Lower lobe of right lung (tissue), 2 donors: Measurements from ENCODE around the gene FSTL4. TPM values are rescaled to one million over a fixed set of nuclear protein-coding genes. Genes with fewer than 3 reads are reported as not detected.

Experiments
- ATAC-seq, 2 donors: fragments of 200-7000 bp; cut with Tn5 transposase; one replicate each; pipeline ENCODE4 v1.9.1; 2020 to 2022; ENCODE audit warnings: mild to moderate bottlenecking in 2 of 2, moderate library complexity in 2 of 2
- DNase-seq: peaks from one replicate; pipeline ENCODE4 v3.0.0-alpha.2; 2020
- H3K27ac ChIP-seq: fragments of 200-600 bp; one replicate; pipeline ENCODE4 v1.8.0; 2022
- H3K27me3 ChIP-seq: fragments of 200-600 bp; one replicate; pipeline ENCODE4 v1.8.0; 2022; ENCODE audit warnings: low read depth
- H3K36me3 ChIP-seq: fragments of 200-600 bp; one replicate; pipeline ENCODE4 v1.8.0; 2022; ENCODE audit warnings: mild to moderate bottlenecking
- H3K4me1 ChIP-seq: fragments of 200-600 bp; one replicate; pipeline ENCODE4 v1.8.0; 2022
- H3K4me3 ChIP-seq: fragments of 200-600 bp; one replicate; pipeline ENCODE4 v1.8.0; 2022; ENCODE audit warnings: mild to moderate bottlenecking
- H3K9me3 ChIP-seq: fragments of 200-600 bp; one replicate; pipeline ENCODE4 v1.8.0; 2022
- intact Hi-C: fragments of 100-400 bp; cut with DNase I; formaldehyde crosslinking; loops from one replicate; pipeline ENCODE4 v1.11.0; 2022
- total RNA-seq: library from RNA; stranded (reverse); fragmentation: NEBNext Ultra II Directional; extraction: Animal tissue kit (Norgen Biotek cat#: 25700); gene quantifications from one replicate; pipeline ENCODE4 v1.2.1, GENCODE V29; 2021
- TF ChIP-seq, protein P1 (sequence below): fragments of 200-600 bp; IDR thresholded peaks from one replicate; pipeline ENCODE4 v1.8.0; 2022; ENCODE audit warnings: antibody characterized with exemption, mild to moderate bottlenecking
- donor health status: DM: no; HTN: yes; CAD: no; lungs with severe emphysema.

Gene FSTL4
- total RNA-seq, 1 donor from 2014 or later: 1.9 TPM

GRCh38 chr5:133611357-133612248, 738 bp downstream of the FSTL4 start:
- no peak overlapping the region for H3K27ac ChIP-seq

GRCh38 chr5:133610489-133611356, 1.6 kb downstream of the FSTL4 start:
- peak; percentile 95 to 96 for ATAC-seq
- H3K4me3 ChIP-seq: peak overlapping the region; percentile 52
- intact Hi-C loops: no loop called here
- peaks cover 19% of the 10 kb centered on the region for H3K4me1 ChIP-seq
- no peak overlapping the region for H3K27ac ChIP-seq
- DNase-seq: peak; percentile 78
- TF ChIP-seq, protein P1, sequence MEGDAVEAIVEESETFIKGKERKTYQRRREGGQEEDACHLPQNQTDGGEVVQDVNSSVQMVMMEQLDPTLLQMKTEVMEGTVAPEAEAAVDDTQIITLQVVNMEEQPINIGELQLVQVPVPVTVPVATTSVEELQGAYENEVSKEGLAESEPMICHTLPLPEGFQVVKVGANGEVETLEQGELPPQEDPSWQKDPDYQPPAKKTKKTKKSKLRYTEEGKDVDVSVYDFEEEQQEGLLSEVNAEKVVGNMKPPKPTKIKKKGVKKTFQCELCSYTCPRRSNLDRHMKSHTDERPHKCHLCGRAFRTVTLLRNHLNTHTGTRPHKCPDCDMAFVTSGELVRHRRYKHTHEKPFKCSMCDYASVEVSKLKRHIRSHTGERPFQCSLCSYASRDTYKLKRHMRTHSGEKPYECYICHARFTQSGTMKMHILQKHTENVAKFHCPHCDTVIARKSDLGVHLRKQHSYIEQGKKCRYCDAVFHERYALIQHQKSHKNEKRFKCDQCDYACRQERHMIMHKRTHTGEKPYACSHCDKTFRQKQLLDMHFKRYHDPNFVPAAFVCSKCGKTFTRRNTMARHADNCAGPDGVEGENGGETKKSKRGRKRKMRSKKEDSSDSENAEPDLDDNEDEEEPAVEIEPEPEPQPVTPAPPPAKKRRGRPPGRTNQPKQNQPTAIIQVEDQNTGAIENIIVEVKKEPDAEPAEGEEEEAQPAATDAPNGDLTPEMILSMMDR: peak; percentile 63
- no peaks in the 10 kb centered on the region for H3K9me3 ChIP-seq
- H3K27me3 ChIP-seq: peaks cover 69% of the 10 kb centered on the region
- no peaks in the 10 kb centered on the region for H3K36me3 ChIP-seq

More at GRCh38 chr5:133611357-133612248, 738 bp downstream of the FSTL4 start:
- peaks cover 19% of the 10 kb centered on the region for H3K4me1 ChIP-seq
- no peaks in the 10 kb centered on the region for H3K9me3 ChIP-seq
- intact Hi-C loops: no loop called here
- TF ChIP-seq, protein P1: no peak
- H3K36me3 ChIP-seq: no peaks in the 10 kb centered on the region
- peak overlapping the region; percentile 52 for H3K4me3 ChIP-seq
- ATAC-seq (peak; percentile 36 to 45), DNase-seq (no peak)
- H3K27me3 ChIP-seq: peaks cover 69% of the 10 kb centered on the region

DNA sequence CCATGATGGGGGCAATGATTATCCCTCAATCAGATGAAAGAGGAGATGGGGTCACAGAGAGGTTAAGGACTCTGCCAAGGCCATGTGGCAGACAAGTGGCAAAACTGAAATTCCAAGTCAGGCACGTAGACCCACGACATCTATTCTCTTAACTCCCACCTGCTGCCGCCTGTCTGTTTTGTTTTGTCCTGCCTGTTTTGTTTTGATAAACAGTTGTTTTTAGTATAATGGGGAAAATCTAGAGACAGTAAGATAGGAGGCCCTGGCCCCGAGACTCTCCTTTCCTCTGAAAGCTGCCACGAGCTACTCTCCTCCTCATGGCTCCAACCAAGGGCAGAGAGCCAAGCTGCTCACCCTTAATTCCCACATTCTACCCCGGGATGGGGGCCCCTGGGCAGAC, 4.9 kb downstream of the FSTL4 start:
- peaks cover 39% of the 10 kb centered on the region for H3K27me3 ChIP-seq
- H3K4me1 ChIP-seq: peaks cover 19% of the 10 kb centered on the region
- no peaks in the 10 kb centered on the region for H3K9me3 ChIP-seq
- no peaks in the 10 kb centered on the region for H3K36me3 ChIP-seq
- no peak overlapping the region for H3K4me3 ChIP-seq
- ATAC-seq (no peak), DNase-seq (no peak)
- TF ChIP-seq, protein P1: no peak
- intact Hi-C loops: no loop called here
- no peak overlapping the region for H3K27ac ChIP-seq

- H3K27me3 ChIP-seq: peaks cover 34% of the 10 kb centered on the region
- H3K4me1 ChIP-seq: peaks cover 15% of the 10 kb centered on the region
- TF ChIP-seq, protein P1: no peak
- H3K36me3 ChIP-seq: no peaks in the 10 kb centered on the region
- H3K27ac ChIP-seq: no peak overlapping the region
- H3K4me3 ChIP-seq: no peak overlapping the region
- ATAC-seq (no peak), DNase-seq (no peak)
- intact Hi-C loops: no loop called here
- H3K9me3 ChIP-seq: no peaks in the 10 kb centered on the region
Measured at GRCh38 chr5:133606835-133607234, 5.5 kb downstream of the FSTL4 start.

- intact Hi-C loops: no loop called here
- no peak overlapping the region for H3K27ac ChIP-seq
- peaks cover 3% of the 10 kb centered on the region for H3K4me1 ChIP-seq
- H3K27me3 ChIP-seq: peaks cover 19% of the 10 kb centered on the region
- H3K36me3 ChIP-seq: no peaks in the 10 kb centered on the region
- TF ChIP-seq, protein P1: no peak
- no peak for DNase-seq
- no peaks in the 10 kb centered on the region for H3K9me3 ChIP-seq
- ATAC-seq: no peak
- H3K4me3 ChIP-seq: no peak overlapping the region
Measured at GRCh38 chr5:133605323-133605722, 7.0 kb downstream of the FSTL4 start.
